Measurements from ENCODE around the gene ULBP1. TPM values are rescaled to one million over a fixed set of nuclear protein-coding genes. Genes with fewer than 3 reads are reported as not detected.
"Not testable (repeated sequence)": the region's sequence is repeated elsewhere in the genome, so short reads cannot be mapped to it uniquely, and the experiment has no call there.

ULBP1 gene
- total and polyA plus RNA-seq, 2 donors, result 0.19 to 0.68 TPM

- DNase-seq (ENCODE audit: low read depth in 6 of 9, low spot score in 9 of 9); H3K4me1 ChIP-seq (ENCODE audit: control insufficient read depth in 2 of 2, insufficient read depth in 2 of 2, low read length in 2 of 2); H3K4me3 ChIP-seq (ENCODE audit: low read length in 2 of 2); H3K9me3 ChIP-seq (ENCODE audit: control insufficient read depth in 2 of 2, insufficient read depth in 1 of 2, low read length in 1 of 2); H3K36me3 ChIP-seq (ENCODE audit: control insufficient read depth in 2 of 2, insufficient read depth in 2 of 2, low read length in 1 of 2); H3K27ac ChIP-seq (ENCODE audit: low read depth in 1 of 2, low read length in 1 of 2): not testable (repeated sequence)
- WGBS, result 63% methylated on average over 7 of the region's 7 CpGs
- H3K27me3 ChIP-seq (ENCODE audit: control insufficient read depth in 2 of 2, insufficient read depth in 1 of 2, low read length in 1 of 2), result peaks cover 9 to 61% of the 10 kb centered on the region in 2 donors
Measured at GRCh38 chr6:149946631-149947030, 17.1 kb upstream of the ULBP1 start.

DNA sequence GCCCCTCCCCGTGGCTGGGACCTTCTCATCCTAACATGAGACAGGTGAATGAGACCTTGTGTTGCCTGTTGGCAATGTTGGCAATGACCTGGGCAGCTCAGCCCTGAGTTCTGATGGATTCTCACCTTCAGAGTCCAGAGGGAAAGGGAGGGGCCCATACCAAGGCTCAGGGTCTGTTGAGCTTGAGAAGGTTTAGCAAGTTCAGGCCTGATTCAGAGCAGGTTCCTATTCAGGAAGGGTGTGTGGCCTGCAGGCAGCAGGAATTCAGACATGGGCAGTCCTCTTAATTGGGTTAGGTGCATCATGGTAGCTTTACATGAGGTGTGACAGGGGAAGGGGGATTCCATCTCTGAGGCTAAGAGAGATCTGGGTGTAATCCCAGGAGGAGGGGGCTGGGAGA is 16.2 kb upstream of the ULBP1 start:
- WGBS, result no CpG with 5 or more reads among the region's 1 CpG

DNA sequence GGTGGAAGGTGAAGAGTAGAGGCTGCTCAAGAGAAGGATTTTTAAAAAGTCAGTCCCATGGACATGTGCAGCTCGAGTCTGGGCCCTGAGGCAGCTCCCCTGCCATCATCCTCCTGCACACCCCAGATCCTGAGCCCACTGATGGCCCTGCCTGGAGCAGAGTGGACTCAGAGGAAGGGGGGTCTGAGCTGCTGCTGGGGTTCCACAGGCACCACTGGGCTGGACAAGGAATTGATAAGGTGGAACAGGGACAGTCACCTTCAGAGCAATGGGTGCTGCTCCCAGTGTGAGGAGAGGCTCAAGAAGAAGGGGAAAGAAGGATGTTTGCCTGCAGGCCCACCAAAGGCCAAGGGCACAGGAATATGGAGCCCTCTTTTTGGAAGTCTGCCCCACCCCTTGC is 15.7 kb upstream of the ULBP1 start:
- WGBS, result 79% methylated on average over 1 of the region's 1 CpG
- Histone ChIP-seq H3K4me1 (ENCODE audit: control insufficient read depth in 2 of 2, insufficient read depth in 2 of 2, low read length in 2 of 2) (no peaks in the 10 kb centered on the region), H3K9me3 (ENCODE audit: control insufficient read depth in 2 of 2, insufficient read depth in 1 of 2, low read length in 1 of 2) (no peaks in the 10 kb centered on the region), H3K4me3 (ENCODE audit: low read length in 2 of 2) (no peak overlapping the region), H3K36me3 (ENCODE audit: control insufficient read depth in 2 of 2, insufficient read depth in 2 of 2, low read length in 1 of 2) (no peaks in the 10 kb centered on the region), H3K27me3 (ENCODE audit: control insufficient read depth in 2 of 2, insufficient read depth in 1 of 2, low read length in 1 of 2) (peaks cover 18 to 61% of the 10 kb centered on the region in 2 donors), H3K27ac (ENCODE audit: low read depth in 1 of 2, low read length in 1 of 2) (no peak overlapping the region)
- DNase-seq (ENCODE audit: low read depth in 6 of 9, low spot score in 9 of 9), result no peak

More for the DNA sequence above, 16.2 kb upstream of the ULBP1 start:
- peaks cover 15 to 61% of the 10 kb centered on the region in 2 donors for H3K27me3 ChIP-seq (ENCODE audit: control insufficient read depth in 2 of 2, insufficient read depth in 1 of 2, low read length in 1 of 2)
- not testable (repeated sequence) for H3K9me3 ChIP-seq (ENCODE audit: control insufficient read depth in 2 of 2, insufficient read depth in 1 of 2, low read length in 1 of 2); DNase-seq (ENCODE audit: low read depth in 6 of 9, low spot score in 9 of 9); H3K36me3 ChIP-seq (ENCODE audit: control insufficient read depth in 2 of 2, insufficient read depth in 2 of 2, low read length in 1 of 2); H3K4me3 ChIP-seq (ENCODE audit: low read length in 2 of 2); H3K27ac ChIP-seq (ENCODE audit: low read depth in 1 of 2, low read length in 1 of 2); H3K4me1 ChIP-seq (ENCODE audit: control insufficient read depth in 2 of 2, insufficient read depth in 2 of 2, low read length in 2 of 2)

- no peak for DNase-seq (ENCODE audit: low read depth in 6 of 9, low spot score in 9 of 9)
- peaks cover 19 to 62% of the 10 kb centered on the region in 2 donors for H3K27me3 ChIP-seq (ENCODE audit: control insufficient read depth in 2 of 2, insufficient read depth in 1 of 2, low read length in 1 of 2)
- no peaks in the 10 kb centered on the region for H3K9me3 ChIP-seq (ENCODE audit: control insufficient read depth in 2 of 2, insufficient read depth in 1 of 2, low read length in 1 of 2)
- H3K4me1 ChIP-seq (ENCODE audit: control insufficient read depth in 2 of 2, insufficient read depth in 2 of 2, low read length in 2 of 2), result no peaks in the 10 kb centered on the region
- WGBS, result 91% methylated on average over 5 of the region's 5 CpGs
- H3K36me3 ChIP-seq (ENCODE audit: control insufficient read depth in 2 of 2, insufficient read depth in 2 of 2, low read length in 1 of 2), result no peaks in the 10 kb centered on the region
- no peak overlapping the region for H3K27ac ChIP-seq (ENCODE audit: low read depth in 1 of 2, low read length in 1 of 2)
- no peak overlapping the region for H3K4me3 ChIP-seq (ENCODE audit: low read length in 2 of 2)
Measured at GRCh38 chr6:149948616-149949015, 15.1 kb upstream of the ULBP1 start.

- peaks cover 21 to 75% of the 10 kb centered on the region in 2 donors for H3K27me3 ChIP-seq (ENCODE audit: control insufficient read depth in 2 of 2, insufficient read depth in 1 of 2, low read length in 1 of 2)
Measured at GRCh38 chr6:149950423-149950822, 13.3 kb upstream of the ULBP1 start.

GRCh38 chr6:149951096-149951495 is 12.6 kb upstream of the ULBP1 start:
- no peak for DNase-seq (ENCODE audit: low read depth in 6 of 9, low spot score in 9 of 9)
- WGBS, result 86% methylated on average over 9 of the region's 9 CpGs
- Histone ChIP-seq H3K27ac (ENCODE audit: low read depth in 1 of 2, low read length in 1 of 2) (no peak overlapping the region), H3K9me3 (ENCODE audit: control insufficient read depth in 2 of 2, insufficient read depth in 1 of 2, low read length in 1 of 2) (no peaks in the 10 kb centered on the region), H3K36me3 (ENCODE audit: control insufficient read depth in 2 of 2, insufficient read depth in 2 of 2, low read length in 1 of 2) (no peaks in the 10 kb centered on the region), H3K4me3 (ENCODE audit: low read length in 2 of 2) (no peak overlapping the region), H3K4me1 (ENCODE audit: control insufficient read depth in 2 of 2, insufficient read depth in 2 of 2, low read length in 2 of 2) (no peaks in the 10 kb centered on the region), H3K27me3 (ENCODE audit: control insufficient read depth in 2 of 2, insufficient read depth in 1 of 2, low read length in 1 of 2) (peaks cover 24 to 82% of the 10 kb centered on the region in 2 donors)

More at GRCh38 chr6:149950423-149950822, 13.3 kb upstream of the ULBP1 start:
- Histone ChIP-seq H3K36me3 (ENCODE audit: control insufficient read depth in 2 of 2, insufficient read depth in 2 of 2, low read length in 1 of 2) (no peaks in the 10 kb centered on the region), H3K4me3 (ENCODE audit: low read length in 2 of 2) (no peak overlapping the region), H3K4me1 (ENCODE audit: control insufficient read depth in 2 of 2, insufficient read depth in 2 of 2, low read length in 2 of 2) (no peaks in the 10 kb centered on the region), H3K27ac (ENCODE audit: low read depth in 1 of 2, low read length in 1 of 2) (no peak overlapping the region), H3K9me3 (ENCODE audit: control insufficient read depth in 2 of 2, insufficient read depth in 1 of 2, low read length in 1 of 2) (no peaks in the 10 kb centered on the region)
- DNase-seq (ENCODE audit: low read depth in 6 of 9, low spot score in 9 of 9), result no peak
- WGBS, result 51% methylated on average over 8 of the region's 8 CpGs

GRCh38 chr6:149951626-149952025 is 12.1 kb upstream of the ULBP1 start:
- 85% methylated on average over 3 of the region's 3 CpGs for WGBS
- no peak overlapping the region for H3K4me3 ChIP-seq (ENCODE audit: low read length in 2 of 2)
- peaks cover 24 to 82% of the 10 kb centered on the region in 2 donors for H3K27me3 ChIP-seq (ENCODE audit: control insufficient read depth in 2 of 2, insufficient read depth in 1 of 2, low read length in 1 of 2)
- DNase-seq (ENCODE audit: low read depth in 6 of 9, low spot score in 9 of 9), result no peak
- H3K4me1 ChIP-seq (ENCODE audit: control insufficient read depth in 2 of 2, insufficient read depth in 2 of 2, low read length in 2 of 2), result no peaks in the 10 kb centered on the region
- H3K9me3 ChIP-seq (ENCODE audit: control insufficient read depth in 2 of 2, insufficient read depth in 1 of 2, low read length in 1 of 2), result no peaks in the 10 kb centered on the region
- H3K27ac ChIP-seq (ENCODE audit: low read depth in 1 of 2, low read length in 1 of 2), result no peak overlapping the region
- no peaks in the 10 kb centered on the region for H3K36me3 ChIP-seq (ENCODE audit: control insufficient read depth in 2 of 2, insufficient read depth in 2 of 2, low read length in 1 of 2)

- H3K4me1 ChIP-seq (ENCODE audit: control insufficient read depth in 2 of 2, insufficient read depth in 2 of 2, low read length in 2 of 2); H3K9me3 ChIP-seq (ENCODE audit: control insufficient read depth in 2 of 2, insufficient read depth in 1 of 2, low read length in 1 of 2); H3K4me3 ChIP-seq (ENCODE audit: low read length in 2 of 2); DNase-seq (ENCODE audit: low read depth in 6 of 9, low spot score in 9 of 9); H3K27ac ChIP-seq (ENCODE audit: low read depth in 1 of 2, low read length in 1 of 2); H3K36me3 ChIP-seq (ENCODE audit: control insufficient read depth in 2 of 2, insufficient read depth in 2 of 2, low read length in 1 of 2): not testable (repeated sequence)
- H3K27me3 ChIP-seq (ENCODE audit: control insufficient read depth in 2 of 2, insufficient read depth in 1 of 2, low read length in 1 of 2), result peaks cover 29 to 88% of the 10 kb centered on the region in 2 donors
- 25% methylated on average over 2 of the region's 2 CpGs for WGBS
Measured at GRCh38 chr6:149953390-149953789, 10.4 kb upstream of the ULBP1 start.

DNA sequence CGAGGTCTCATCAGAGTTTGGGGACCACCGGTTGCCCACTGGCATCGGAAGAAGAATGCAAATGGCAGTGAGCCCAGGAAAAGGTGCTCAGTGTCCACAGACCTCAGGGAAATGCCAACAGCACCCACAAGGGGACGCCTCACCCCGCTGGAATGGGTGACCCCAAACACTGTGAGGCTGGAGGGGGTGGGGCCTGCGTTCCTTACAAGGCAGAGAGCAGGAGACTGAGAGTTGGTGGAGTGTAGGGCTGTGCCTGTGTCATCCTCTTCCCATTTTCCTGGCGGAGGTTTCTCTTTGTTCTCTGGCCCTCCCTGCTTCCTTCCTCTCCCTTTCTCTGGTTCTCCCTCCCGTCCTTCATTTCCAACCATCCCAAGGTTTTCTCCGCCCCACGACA is 9.8 kb upstream of the ULBP1 start:
- H3K27me3 ChIP-seq (ENCODE audit: control insufficient read depth in 2 of 2, insufficient read depth in 1 of 2, low read length in 1 of 2), result peaks cover 29 to 87% of the 10 kb centered on the region in 2 donors
- 8% methylated on average over 4 of the region's 10 CpGs for WGBS

More for the DNA sequence above, 9.8 kb upstream of the ULBP1 start:
- not testable (repeated sequence) for H3K9me3 ChIP-seq (ENCODE audit: control insufficient read depth in 2 of 2, insufficient read depth in 1 of 2, low read length in 1 of 2); H3K27ac ChIP-seq (ENCODE audit: low read depth in 1 of 2, low read length in 1 of 2); H3K36me3 ChIP-seq (ENCODE audit: control insufficient read depth in 2 of 2, insufficient read depth in 2 of 2, low read length in 1 of 2); H3K4me3 ChIP-seq (ENCODE audit: low read length in 2 of 2); H3K4me1 ChIP-seq (ENCODE audit: control insufficient read depth in 2 of 2, insufficient read depth in 2 of 2, low read length in 2 of 2); DNase-seq (ENCODE audit: low read depth in 6 of 9, low spot score in 9 of 9)
